Stimulated activated CD4-positive, alpha-beta T cell treated with anti-CD3 and anti-CD28 coated beads, TNF-alpha, amount 100 ng/mL, for 48 hours (primary cell): ENCODE measurements around the gene VANGL1.

Experiments used
- DNase-seq, 3 donors: peaks; one replicate each; pipeline ENCODE4 v3.0.0-alpha.2; 2020; ENCODE audit warnings: low read depth in 3 of 3

Gene VANGL1

DNA sequence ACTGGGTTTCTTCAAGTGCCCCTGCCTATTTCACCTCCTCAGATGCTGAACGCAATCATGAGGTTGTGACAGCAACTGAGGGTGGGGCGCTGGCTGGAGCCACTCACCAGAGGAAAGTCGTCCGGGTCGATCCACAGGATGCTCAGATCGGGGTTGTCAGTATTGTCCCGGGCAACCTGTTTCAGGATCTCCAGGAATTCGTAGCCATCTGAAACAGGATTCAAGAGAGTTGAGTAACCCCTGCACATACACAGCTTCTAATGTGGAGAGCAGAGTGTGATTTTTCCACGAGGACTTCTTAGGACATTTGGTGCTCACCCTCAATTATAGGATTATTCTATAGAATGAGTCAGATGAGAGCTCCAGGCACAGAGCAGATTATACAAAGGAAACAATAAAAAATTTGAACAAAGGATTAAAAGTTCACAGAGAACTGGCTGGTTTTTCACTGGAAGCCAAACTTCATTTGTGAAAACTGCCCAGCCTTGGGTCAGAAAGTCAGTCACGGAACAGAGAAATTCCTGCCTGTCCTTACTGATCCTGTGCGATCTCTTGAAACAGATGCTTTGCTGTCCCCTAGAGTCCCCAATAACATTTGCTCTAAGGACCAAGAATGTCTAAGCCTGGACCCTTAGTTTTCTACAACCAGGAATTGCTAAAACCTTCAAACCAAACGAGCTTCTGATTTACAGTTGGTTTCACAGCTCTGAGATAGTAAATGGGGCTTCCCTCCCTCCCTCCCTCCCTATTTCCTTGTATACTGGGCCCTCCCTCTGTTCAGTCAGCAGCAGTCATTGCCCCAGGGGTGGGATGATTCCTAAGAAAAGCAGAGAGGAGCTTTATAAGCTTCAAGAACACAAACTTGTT, 63.5 kb downstream of the VANGL1 start:
- DNase-seq: no peak

DNA sequence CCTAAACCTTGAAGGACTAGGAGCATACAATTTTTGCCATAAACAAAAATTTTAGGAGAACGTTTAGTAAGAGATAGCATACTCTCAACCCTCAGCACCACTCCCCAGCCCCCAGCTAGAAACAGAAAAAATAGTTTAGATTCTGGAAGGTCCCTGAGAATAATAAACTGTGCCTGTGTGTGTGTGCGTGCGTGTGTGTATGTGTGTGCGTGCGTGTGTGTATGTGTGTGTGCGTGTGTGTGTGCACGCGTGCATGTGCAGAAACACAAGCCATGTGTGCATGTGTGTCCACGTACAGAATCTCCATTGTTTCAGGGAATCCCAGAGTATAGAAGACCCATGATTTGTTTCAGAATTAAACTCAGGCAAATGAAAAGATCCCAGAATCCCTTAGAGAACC, 64.2 kb downstream of the VANGL1 start:
- DNase-seq: no peak

DNA sequence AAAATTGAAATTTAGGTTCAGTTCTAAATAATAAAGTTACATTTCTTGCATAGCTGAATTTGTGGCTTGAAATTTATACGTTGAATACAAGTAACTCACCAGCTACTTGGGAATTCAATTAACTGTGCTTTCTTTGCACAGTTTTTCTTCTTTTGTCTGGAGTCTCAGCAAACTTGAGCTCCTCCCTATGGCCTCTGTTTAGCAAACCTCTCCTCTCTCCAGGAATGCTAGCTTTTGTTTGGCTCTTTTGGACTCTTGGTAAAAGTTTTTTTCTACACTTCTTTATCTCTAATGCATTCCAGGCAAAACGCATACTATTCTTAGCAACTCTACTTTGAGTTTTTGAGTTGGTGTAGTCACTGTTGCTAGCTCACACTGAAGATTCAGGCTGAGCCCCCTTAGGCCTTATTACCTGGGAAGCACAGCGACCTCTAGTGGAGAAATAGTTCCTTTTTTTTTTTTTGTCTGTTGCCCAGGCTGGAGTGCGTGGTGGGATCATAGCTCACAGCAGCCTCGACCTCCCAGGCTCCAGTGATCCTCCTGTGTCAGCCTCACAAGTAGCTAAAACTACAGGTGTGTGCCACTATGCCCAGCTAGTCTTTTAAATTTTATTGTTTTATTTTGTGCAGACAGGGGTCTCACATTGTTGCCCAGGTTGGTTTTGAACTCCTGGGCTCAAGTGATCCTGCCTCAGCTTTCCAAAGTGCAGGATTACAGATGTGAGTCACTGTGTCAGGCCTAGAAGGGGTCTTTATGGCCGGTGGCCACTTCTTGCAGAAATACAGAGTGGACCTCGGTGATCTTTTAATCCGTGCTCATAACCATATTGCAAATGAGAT, 65.0 kb downstream of the VANGL1 start:
- no peak for DNase-seq

DNA sequence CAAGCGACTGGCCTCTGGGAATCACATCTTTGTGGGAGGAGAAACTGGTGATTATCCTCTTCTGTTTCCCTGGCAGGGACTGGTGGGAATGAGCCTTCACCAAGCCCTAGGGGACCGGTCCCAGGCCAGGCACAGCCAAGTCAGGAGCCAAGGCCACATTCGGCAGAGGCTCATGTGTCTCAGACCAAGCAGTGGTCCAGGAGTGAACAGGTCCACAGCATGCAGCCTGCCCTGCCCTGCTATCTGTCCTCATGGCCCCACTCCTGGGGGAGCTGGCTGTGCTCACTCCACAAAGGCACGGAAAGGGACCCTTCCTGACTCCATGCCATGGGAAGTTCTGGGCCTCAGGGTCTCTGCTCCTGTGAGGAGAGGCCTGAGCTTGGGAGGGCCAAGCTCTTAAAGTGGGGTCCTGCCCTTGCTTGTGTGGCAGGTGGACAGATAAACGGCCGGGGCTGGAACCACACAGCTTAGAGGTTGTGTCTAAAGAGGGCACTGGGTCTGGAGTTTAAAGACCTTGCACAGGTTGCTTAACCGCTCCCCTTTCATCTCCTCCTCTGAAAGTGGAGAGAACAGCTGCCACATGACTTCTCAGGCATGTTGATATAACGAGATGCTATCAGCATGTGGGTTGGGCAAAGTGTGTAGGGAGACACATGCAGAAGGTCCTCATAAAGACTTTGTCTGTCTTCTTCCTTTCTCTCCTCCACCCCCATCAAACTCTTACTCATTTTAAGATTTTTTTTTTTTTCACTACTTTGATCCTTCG, 69.3 kb downstream of the VANGL1 start:
- DNase-seq: no peak

DNA sequence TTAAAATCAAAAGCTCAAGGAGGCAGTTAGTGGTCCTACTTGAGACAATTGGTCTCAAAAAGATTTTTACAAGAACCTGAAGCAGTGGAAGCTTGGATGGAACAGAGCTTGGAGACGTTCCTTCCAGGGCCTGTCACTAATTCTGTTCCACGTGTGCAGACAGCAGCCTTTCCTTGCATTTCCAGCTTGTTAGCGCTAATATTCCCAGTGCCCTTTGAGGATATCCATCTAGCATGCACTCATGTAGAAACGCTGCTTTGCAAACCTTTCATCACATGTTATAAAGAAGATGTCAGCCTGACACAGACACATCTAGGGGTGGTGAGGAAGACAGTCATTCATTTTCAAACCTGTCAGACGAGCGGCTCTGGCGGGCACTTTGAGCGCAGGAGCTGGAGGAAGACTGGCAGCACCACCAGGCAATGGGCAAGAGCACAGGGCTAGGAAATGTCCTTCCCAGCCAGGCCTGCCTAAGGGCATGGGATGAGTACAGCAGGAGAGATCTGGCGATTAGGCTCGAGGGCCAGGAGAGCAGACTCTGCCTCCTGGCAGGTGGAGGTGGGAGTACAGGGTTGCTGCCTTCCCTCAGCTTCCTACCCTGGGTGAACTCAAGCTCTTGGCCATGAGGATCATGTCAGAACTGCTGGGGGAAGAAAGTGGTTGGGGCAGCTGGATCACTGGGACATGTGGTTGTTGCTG, 71.3 kb downstream of the VANGL1 start:
- no peak for DNase-seq

DNA sequence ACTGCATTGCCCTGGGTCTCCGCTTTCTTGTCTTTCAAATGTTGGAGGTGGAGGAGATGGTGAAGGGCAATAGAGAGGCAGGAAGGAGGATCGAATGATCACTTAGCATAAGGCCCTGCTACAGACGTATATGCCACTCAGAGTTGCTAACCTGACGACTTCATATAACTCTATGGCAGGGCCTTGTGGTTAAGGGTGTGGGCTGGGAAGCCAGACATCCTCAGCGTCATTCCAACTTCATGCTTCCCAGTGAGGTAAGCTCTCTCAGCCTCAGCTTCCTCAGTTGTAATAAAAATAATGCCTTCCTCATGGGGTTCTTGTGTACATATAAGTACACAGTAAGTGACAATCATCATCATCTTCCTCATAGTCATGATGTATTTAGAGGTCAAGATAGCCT, 72.1 kb downstream of the VANGL1 start:
- no peak for DNase-seq

DNA sequence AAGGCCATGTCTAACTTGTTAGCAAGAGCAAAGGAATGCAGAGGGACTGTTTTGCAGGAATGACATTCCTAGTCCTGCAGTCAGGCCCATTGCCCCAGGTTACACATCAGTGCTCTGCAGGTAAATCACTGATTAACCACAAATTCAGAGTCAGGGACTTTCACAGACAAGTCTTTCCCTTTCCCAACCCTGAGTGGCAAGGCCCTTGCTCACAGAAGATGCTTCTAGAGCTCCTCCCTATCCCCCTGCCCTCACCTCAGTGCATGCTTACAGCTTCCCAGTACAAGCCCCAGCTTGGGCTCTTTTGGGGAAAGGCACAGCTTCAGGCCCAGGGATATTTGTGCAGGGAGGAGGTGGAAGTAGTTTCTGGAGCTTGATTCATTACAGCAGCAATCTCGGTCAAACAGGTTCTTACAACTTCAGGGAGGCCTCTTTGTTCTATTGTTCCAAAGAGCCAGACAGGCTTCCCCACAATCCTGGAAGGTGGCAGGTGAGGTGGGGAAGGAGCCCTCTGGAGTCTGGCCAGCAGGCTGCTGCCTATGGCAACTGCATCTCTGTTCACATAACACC, 72.9 kb downstream of the VANGL1 start:
- DNase-seq: no peak

DNA sequence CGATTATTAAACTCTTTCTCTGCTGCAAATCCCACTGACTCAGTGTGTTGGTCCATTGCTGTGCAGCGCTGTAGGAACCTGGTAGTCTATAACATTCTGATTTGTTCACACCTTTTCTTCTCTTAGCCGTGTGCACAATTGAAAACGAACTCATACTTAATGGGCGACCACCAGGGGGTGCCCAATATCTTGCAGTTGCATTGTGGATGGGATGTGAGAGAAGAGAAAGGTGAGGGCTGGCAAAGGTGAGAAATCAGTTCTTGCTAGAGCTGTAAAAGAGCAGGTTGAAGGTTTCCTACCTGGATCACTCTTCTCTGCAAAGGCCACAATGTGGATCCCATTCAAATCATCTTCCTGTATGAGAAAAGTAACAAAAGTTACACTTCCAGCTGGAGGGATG, 75.8 kb downstream of the VANGL1 start:
- DNase-seq: peak in 1 of 3 donors; percentile 3

DNA sequence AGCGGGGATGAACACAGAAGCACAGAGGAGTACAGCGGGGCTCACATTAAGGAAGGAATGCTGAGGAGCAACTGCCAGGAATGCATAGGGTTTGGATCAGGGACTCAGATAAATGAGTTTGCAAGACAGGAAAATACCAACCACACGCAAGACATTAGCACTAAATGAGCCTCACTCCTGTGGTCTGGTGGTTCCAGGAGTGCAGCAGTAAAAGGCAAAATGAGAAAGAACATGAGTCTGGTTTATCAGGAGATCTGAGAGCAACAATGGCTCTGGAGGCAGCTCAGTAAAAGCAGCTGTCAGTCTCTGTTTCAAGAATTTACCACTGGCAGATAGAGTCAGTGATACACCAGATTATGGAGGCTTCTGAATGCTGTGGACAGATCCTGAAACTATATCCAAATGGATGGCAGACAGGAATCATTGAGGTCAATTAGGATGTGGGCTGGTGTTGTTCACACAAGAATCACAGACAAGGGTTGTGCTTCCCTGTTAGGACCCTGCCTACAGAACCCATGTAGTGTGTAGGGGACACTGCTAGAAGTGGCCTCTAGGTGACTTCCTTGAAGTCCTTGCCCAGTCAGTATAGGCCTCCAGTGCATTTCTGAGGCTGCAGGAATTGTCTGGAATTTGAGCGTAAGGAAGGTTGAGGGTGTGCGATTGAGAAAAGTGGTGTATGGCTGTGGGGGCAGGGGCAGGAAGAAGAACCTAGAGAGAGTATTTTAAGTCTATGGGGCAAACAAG, 76.4 kb downstream of the VANGL1 start:
- no peak for DNase-seq

DNA sequence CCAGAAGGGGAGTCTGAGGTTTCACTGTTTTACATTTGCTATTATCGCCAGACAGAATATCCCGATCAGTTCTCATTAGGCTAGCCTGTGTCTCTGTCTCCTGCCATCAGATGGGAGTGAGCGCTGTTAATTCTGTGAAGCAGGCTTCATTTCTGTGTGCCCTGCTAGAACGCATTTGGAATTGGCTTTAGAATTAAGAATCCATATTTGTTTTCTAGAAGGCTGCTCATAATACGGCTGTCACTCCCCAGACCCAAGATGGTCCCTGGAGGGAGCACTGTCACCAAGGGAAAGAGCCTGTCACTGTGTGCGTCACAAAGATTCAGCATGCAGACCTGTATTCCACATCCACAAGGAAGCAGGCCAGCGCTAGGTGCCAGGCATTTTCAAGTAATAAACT, 77.5 kb downstream of the VANGL1 start:
- no peak for DNase-seq

DNA sequence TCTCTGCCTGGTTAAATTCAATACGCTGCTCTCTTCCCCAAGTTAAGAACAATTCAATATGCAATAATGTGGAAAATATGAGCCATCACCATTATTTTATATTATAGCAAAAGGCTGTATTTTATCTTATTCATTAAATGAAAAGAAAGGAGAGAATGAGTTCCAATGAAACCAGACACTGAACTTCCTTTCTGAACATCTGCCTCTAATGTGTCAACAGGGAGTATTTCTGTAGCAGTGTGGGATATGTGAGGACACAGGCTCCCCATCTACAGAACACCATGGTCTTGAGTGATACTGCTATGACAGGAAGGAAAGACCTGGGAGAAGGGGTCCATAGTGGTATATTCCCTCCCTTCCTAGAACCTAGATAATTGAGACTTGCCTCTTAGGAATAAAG, 80.5 kb downstream of the VANGL1 start:
- no peak for DNase-seq

DNA sequence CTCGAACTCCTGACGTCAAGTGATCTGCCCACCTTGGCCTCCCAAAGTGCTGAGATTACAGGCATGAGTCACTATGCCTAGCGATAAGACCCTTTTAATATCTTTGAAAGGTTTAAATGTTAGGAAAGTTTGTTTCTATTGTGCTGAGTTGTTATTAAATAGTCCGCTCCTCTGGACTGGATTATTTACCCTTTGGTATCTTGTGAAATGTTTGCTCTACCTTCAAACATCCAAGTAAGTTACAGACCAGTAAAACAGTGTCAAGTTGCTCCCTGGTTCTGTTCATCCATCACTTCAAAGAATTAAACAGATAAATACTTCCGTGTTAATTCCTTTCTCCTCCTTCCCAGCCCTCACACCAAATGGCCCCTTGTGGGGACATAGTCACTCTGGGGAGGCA, 82.0 kb downstream of the VANGL1 start:
- DNase-seq: no peak

DNA sequence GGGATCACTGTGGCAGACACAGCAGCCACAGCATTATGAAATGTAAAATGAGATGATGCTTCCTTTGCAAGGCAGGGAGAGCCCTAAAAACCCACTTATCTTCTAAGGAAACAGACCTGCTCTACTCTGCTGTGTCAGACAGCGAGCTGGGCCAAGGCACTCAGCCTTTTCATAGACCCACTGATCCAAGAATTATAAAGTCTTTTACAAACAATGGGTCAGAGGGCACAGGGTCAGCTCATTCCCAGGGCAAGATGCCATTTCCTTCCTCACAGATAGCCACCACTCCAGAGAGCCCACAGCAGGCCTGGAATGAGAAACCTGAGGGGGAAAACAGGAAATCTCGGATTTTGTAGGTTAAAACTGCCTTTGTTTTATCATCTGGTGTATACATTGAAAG, 83.8 kb downstream of the VANGL1 start:
- no peak for DNase-seq

DNA sequence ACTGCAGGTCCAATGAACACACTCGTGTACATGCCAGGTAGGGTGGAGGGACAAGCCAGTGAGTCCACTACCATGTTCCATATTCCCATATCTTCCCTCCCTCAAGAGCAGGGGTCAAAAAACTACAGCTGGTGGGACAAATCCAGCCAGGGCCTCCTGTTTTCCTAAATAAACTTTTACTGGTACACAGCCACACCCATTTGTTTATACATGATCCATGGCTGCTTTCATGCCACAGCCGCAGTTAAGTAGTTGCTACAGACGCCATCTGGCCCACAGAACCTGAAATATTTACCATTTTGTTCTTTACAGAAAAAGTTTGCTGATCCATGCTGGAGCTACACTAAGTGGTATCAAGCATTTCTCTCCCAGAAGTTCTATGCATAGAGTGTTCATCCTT, 84.4 kb downstream of the VANGL1 start:
- no peak for DNase-seq

DNA sequence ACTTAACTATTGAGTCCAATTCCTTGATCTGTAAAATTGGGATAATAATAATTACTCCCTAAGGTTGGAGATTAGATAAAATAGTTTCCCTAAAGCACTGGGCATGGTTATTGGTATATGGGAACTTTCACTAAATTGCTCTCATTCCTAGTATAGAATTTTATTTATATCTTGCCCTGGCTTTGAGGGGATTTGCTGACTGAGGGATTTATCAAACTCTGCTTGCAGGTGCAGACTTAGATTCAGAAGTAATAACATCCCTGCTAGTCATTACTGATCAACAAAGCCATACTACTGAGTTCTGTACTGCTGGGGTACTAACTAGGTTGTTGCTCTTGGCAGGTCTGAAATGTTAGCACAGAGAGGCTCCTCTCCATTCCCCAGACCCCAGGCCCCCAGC, 84.8 kb downstream of the VANGL1 start:
- DNase-seq: no peak

DNA sequence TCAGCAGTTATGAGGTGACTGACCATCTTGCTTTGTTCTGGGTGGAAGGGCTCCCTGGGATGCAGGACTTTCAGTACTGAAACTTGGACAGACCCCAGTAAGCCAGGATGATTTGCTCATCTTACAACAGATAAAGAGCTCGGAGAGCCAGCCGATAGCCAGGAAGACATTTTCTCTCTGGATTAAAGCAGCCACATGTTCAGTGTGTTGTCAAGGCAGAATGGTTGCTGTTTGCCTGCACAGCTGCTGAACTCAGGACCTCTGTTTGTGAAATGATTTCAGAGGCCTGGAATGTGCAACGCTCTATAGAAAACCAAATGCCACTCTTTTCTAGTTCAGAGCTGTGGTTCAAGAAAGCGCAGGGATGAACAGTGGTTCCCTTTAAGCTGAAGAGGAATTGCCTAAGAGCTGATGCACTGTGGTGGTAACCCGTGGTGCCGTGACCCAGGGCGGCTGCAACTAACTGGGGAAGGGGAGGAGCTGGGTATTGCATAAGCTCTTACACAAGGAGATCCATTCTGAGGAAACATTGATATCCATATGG, 86.0 kb downstream of the VANGL1 start:
- no peak for DNase-seq

DNA sequence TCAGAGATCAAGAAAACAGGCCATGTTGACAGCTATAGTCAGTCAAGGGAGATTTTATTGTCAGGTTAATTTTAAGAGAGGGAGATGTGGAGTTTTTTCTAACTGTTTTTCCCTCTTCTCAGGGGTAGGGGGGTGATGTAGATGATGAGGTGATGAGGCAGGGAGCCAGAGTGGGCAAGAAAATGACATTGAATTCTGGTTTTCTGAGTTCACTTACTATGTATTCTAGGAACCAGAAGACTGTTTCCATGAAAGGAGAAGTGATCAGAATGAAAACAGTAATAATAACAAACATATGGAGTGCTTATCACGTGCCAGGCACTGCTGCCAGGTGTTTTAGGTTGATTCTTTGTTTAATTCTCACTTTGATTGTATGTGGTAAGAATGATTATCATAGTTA, 86.6 kb downstream of the VANGL1 start:
- DNase-seq: no peak

DNA sequence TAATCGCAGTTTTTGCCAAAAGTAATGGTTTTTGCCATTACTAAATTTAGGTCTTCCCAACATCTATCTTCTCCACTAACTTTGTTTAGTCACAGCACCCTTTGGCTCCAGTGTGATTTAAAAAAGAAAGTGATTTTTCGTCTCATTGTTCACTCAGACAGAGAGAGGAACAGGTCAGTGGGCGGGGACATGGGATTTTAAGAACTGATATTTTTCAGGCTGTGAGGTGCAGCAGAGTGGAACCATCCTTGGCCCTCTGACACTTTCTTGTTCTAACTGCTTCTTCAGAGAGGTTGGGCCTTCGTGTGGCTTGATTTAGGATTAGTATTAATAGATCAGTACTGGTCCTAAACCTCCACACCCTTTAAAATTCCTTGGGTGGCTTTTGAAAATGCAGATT, 88.0 kb downstream of the VANGL1 start:
- no peak for DNase-seq

DNA sequence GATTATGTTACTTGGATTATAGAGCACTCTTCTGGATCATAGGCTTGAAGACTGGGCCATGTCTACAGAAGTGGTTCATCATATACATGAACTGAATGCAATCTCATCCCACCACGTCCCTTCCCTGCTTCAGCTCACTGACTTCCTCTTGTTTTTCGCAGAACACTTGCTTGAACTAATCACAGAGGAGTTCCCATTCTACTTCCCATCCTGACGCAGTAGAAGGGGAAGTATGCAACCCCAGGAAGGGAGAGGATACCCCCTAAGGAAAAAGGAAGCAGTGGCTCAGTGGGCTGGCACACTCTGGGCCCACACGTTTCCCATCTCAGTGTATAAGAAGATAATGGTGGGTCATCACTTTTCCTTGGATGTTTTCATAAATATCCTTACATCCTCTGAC, 90.5 kb downstream of the VANGL1 start:
- DNase-seq: no peak

DNA sequence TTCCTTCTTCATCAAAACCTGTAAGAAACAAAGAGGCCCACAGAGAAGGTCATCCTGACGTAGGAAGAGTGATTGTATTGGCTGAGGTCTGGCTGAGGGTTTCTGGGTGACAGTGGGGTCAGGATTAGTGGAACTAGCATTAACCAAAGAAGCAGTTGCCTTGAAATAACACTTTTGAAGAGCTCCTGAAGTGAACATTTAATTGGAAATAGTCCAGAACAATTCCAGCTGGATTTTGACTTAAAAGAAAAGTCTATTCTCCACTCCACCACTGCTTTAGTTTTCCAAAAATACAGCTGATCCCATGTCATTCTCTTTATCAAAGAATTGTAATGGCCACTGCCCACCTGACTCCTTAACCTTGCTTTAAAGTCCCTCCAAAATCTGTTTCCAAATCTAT, 99.0 kb downstream of the VANGL1 start:
- no peak for DNase-seq
